OCI-LY1 (cell line): ENCODE measurements around the gene SLC25A13.

Experiments used
- EZH2 ChIP-seq: fragments of 200-600 bp; sonication (generic), shearing (Covaris generic); IDR thresholded peaks from 2 replicates; pipeline ENCODE4 v1.8.0; 2017; ENCODE audit warnings: borderline replicate concordance, mixed run types, mild to moderate bottlenecking, antibody characterized with exemption, low read length, moderate library complexity, mixed read lengths
- TF ChIP-seq, protein P1 (sequence below): fragments of 200-600 bp; sonication (generic), shearing (Covaris generic); IDR thresholded peaks from 2 replicates; pipeline ENCODE4 v1.5.1; 2017; ENCODE audit warnings: mild to moderate bottlenecking, antibody characterized with exemption, low read length, moderate library complexity, mixed read lengths

DNA sequence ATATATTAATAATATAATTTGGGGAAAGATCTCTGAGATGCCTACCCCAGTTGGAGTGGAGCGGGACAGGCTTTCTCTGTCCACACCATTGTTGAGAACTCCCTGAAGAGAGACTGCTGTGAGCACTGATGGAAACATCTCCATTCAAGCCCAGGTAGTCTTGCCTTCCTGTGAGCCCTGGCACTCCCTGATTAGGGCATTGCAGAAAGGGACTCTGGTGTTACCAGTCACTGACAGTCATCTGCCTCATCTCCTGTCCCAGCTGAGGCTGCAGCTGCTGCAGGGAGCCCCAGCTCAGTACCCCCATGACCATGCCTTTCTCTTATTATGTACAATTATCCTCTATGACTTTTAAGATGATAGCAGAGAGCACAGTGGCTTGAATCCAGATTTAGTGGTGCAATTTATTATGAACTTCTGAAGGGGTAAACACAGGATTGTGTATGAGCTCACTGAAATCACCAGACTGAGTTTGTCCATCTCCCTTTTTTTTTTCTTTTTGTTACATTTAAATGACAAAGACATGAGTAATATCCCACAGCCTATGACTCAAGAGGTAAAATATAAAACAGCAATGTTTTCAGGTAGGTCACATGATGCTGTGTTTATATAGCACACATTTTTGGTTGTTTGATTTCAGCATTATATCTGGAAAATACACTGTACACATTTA is 236.9 kb downstream of the SLC25A13 start:
- TF ChIP-seq, protein P1, sequence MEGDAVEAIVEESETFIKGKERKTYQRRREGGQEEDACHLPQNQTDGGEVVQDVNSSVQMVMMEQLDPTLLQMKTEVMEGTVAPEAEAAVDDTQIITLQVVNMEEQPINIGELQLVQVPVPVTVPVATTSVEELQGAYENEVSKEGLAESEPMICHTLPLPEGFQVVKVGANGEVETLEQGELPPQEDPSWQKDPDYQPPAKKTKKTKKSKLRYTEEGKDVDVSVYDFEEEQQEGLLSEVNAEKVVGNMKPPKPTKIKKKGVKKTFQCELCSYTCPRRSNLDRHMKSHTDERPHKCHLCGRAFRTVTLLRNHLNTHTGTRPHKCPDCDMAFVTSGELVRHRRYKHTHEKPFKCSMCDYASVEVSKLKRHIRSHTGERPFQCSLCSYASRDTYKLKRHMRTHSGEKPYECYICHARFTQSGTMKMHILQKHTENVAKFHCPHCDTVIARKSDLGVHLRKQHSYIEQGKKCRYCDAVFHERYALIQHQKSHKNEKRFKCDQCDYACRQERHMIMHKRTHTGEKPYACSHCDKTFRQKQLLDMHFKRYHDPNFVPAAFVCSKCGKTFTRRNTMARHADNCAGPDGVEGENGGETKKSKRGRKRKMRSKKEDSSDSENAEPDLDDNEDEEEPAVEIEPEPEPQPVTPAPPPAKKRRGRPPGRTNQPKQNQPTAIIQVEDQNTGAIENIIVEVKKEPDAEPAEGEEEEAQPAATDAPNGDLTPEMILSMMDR = no peak
- no peak for TF ChIP-seq EZH2
